H9 (cell line): ENCODE results near the gene DHFR2. TPM values are rescaled to one million over a fixed set of nuclear protein-coding genes. Genes with fewer than 3 reads are reported as not detected.

Source experiments
- DNase-seq: peaks from one replicate; pipeline ENCODE4 v3.0.0-alpha.2; 2017
- H2AFZ ChIP-seq: one replicate; pipeline ENCODE4 v1.6.1; 2013; ENCODE audit warnings: mild to moderate bottlenecking, low read length, control low read depth, moderate library complexity
- H2AK5ac ChIP-seq: 2 replicates; pipeline ENCODE4 v1.6.1; 2013; ENCODE audit warnings: low read length, control low read depth, mixed read lengths; ENCODE audit not compliant: insufficient read length
- H2BK120ac ChIP-seq: one replicate; pipeline ENCODE4 v1.6.1; 2013; ENCODE audit warnings: low read depth, mild to moderate bottlenecking, low read length, control low read depth, inconsistent platforms; ENCODE audit not compliant: poor library complexity, severe bottlenecking
- H2BK12ac ChIP-seq: 2 replicates; pipeline ENCODE4 v1.6.1; 2013; ENCODE audit warnings: low read length, control low read depth, mixed read lengths, low read depth; ENCODE audit not compliant: insufficient read length
- H2BK15ac ChIP-seq: 2 replicates; pipeline ENCODE4 v1.6.1; 2013; ENCODE audit warnings: low read depth, low read length, control low read depth
- H2BK20ac ChIP-seq: one replicate; pipeline ENCODE4 v1.6.1; 2013; ENCODE audit warnings: low read depth, mild to moderate bottlenecking, low read length, control low read depth, inconsistent platforms; ENCODE audit not compliant: poor library complexity, severe bottlenecking
- H2BK5ac ChIP-seq: 2 replicates; pipeline ENCODE4 v1.6.1; 2013; ENCODE audit warnings: low read length, control low read depth, mixed read lengths; ENCODE audit not compliant: insufficient read length
- H3K14ac ChIP-seq: 2 replicates; pipeline ENCODE4 v1.6.1; 2013; ENCODE audit warnings: low read length, control low read depth; ENCODE audit not compliant: insufficient read depth
- H3K18ac ChIP-seq: 2 replicates; pipeline ENCODE4 v1.6.1; 2013; ENCODE audit warnings: low read depth, mild to moderate bottlenecking, mixed read lengths, low read length, control low read depth; ENCODE audit not compliant: insufficient read length
- H3K23ac ChIP-seq: 2 replicates; pipeline ENCODE4 v1.6.1; 2013; ENCODE audit warnings: low read length, control low read depth, mixed read lengths, low read depth; ENCODE audit not compliant: insufficient read length
- H3K23me2 ChIP-seq: 2 replicates; pipeline ENCODE4 v1.6.1; 2013; ENCODE audit warnings: low read depth, mild to moderate bottlenecking, mixed read lengths, low read length, control low read depth; ENCODE audit not compliant: insufficient read length, poor library complexity, severe bottlenecking
- H3K27ac ChIP-seq: 2 replicates; pipeline ENCODE4 v1.5.1; 2013; ENCODE audit warnings: low read length, control low read depth, mixed read lengths, low read depth; ENCODE audit not compliant: insufficient read length
- H3K27me3 ChIP-seq: 2 replicates; pipeline ENCODE4 v1.6.1; 2013; ENCODE audit warnings: low read length, control low read depth, inconsistent platforms; ENCODE audit not compliant: insufficient read depth
- H3K4ac ChIP-seq: 2 replicates; pipeline ENCODE4 v1.6.1; 2013; ENCODE audit warnings: low read depth, mild to moderate bottlenecking, control low read depth, inconsistent platforms, low read length, moderate library complexity
- H3K4me1 ChIP-seq: 2 replicates; pipeline ENCODE4 v1.6.1; 2013; ENCODE audit warnings: low read length, control low read depth, inconsistent platforms; ENCODE audit not compliant: insufficient read depth
- H3K4me2 ChIP-seq: 2 replicates; pipeline ENCODE4 v1.6.1; 2013; ENCODE audit warnings: low read length, control low read depth, mixed read lengths; ENCODE audit not compliant: insufficient read length, insufficient read depth
- H3K56ac ChIP-seq: 2 replicates; pipeline ENCODE4 v1.6.1; 2013; ENCODE audit warnings: low read depth, mild to moderate bottlenecking, mixed read lengths, low read length, control low read depth; ENCODE audit not compliant: insufficient read length
- H3K79me1 ChIP-seq: 2 replicates; pipeline ENCODE4 v1.6.1; 2013; ENCODE audit warnings: low read depth, mild to moderate bottlenecking, moderate library complexity, low read length, control low read depth, inconsistent platforms; ENCODE audit not compliant: insufficient read depth, poor library complexity, severe bottlenecking
- H3K79me2 ChIP-seq: 2 replicates; pipeline ENCODE4 v1.6.1; 2013; ENCODE audit warnings: low read length, control low read depth, inconsistent platforms; ENCODE audit not compliant: insufficient read depth
- H3K9ac ChIP-seq: 2 replicates; pipeline ENCODE4 v1.6.1; 2013; ENCODE audit warnings: low read length, control low read depth, mixed read lengths; ENCODE audit not compliant: insufficient read length; ENCODE audit errors: extremely low read depth
- H3K9me3 ChIP-seq: one replicate; pipeline ENCODE4 v1.6.1; 2013; ENCODE audit warnings: low read depth, low read length, inconsistent platforms; ENCODE audit not compliant: control insufficient read depth
- H3T11ph ChIP-seq: one replicate; pipeline ENCODE4 v1.6.1; 2013; ENCODE audit warnings: mild to moderate bottlenecking, low read length, control low read depth, inconsistent platforms
- H4K20me1 ChIP-seq: one replicate; pipeline ENCODE4 v1.6.1; 2013; ENCODE audit not compliant: control insufficient read depth, insufficient read length, insufficient read depth
- H4K5ac ChIP-seq: 2 replicates; pipeline ENCODE4 v1.6.1; 2013; ENCODE audit warnings: low read depth, mild to moderate bottlenecking, mixed read lengths, low read length, control low read depth; ENCODE audit not compliant: insufficient read length
- H4K8ac ChIP-seq: replicated peaks from 2 replicates; pipeline ENCODE4 v1.6.1; 2013; ENCODE audit warnings: low read length, control low read depth, mixed read lengths, low read depth; ENCODE audit not compliant: insufficient read length
- H4K91ac ChIP-seq: 2 replicates; pipeline ENCODE4 v1.6.1; 2013; ENCODE audit warnings: low read depth, mild to moderate bottlenecking, moderate library complexity, mixed read lengths, low read length, control low read depth; ENCODE audit not compliant: insufficient read length
- H3K27ac Mint-ChIP-seq, 3 experiments: 2 replicates in 2 of 3; 3 replicates in 1 of 3; pipeline ENCODE4 v1.8.0; 2020 to 2021; ENCODE audit warnings: mixed read lengths in 3 of 3, mild to moderate bottlenecking in 1 of 3, moderate library complexity in 1 of 3
- H3K27me3 Mint-ChIP-seq: 2 replicates; pipeline ENCODE4 v1.8.0; 2021; ENCODE audit warnings: low read depth, mild to moderate bottlenecking, moderate library complexity, mixed read lengths
- H3K36me3 Mint-ChIP-seq, 3 experiments: 2 replicates in 2 of 3; 3 replicates in 1 of 3; pipeline ENCODE4 v1.8.0; 2020 to 2021; ENCODE audit warnings: low read depth in 3 of 3, mixed read lengths in 3 of 3; ENCODE audit not compliant: insufficient read depth in 1 of 3
- H3K4me1 Mint-ChIP-seq, 2 experiments: 2 replicates each; pipeline ENCODE4 v1.8.0; 2020; ENCODE audit warnings: mixed read lengths in 2 of 2
- H3K4me3 Mint-ChIP-seq, 2 experiments: 2 replicates in 1 of 2; 3 replicates in 1 of 2; pipeline ENCODE4 v1.8.0; 2020 to 2021; ENCODE audit warnings: mild to moderate bottlenecking in 2 of 2, mixed read lengths in 2 of 2, moderate library complexity in 1 of 2
- H3K9me3 Mint-ChIP-seq, 2 experiments: 2 replicates in 1 of 2; 3 replicates in 1 of 2; pipeline ENCODE4 v1.8.0; 2020; ENCODE audit warnings: mild to moderate bottlenecking in 2 of 2, mixed read lengths in 2 of 2, moderate library complexity in 1 of 2
- CTCF ChIP-seq: fragments of 200-600 bp; sonication (generic); conservative IDR thresholded peaks from 3 replicates; pipeline ENCODE4 v1.8.0; 2021; ENCODE audit warnings: antibody characterized with exemption, mild to moderate bottlenecking
- WGBS: extraction: QIAGEN DNeasy Blood & Tissue Kit; methylation state at CpG from one replicate; pipeline ENCODE4 v1.1.7; 2013; ENCODE audit warnings: missing lambda C conversion rate, low lambda C conversion rate, mixed read lengths; ENCODE audit not compliant: insufficient read length; ENCODE audit errors: extremely low coverage; 5-methylcytosine and 5-hydroxymethylcytosine counted together
- total RNA-seq: library from RNA; stranded (reverse); gene quantifications from 2 replicates; pipeline ENCODE4 v1.2.1, GENCODE V29; 2021

Gene DHFR2
- total RNA-seq, 1 experiment from 2014 or later = 1.6 TPM

GRCh38 chr3:94098452-94098851, 35.7 kb upstream of the DHFR2 start:
- H2BK5ac ChIP-seq = no peak overlapping the region
- H3K27me3 Mint-ChIP-seq = no peaks in the 10 kb centered on the region

More at GRCh38 chr3:94098452-94098851, 35.7 kb upstream of the DHFR2 start:
- Histone ChIP-seq H2AK5ac (no peak overlapping the region), H4K20me1 (no peaks in the 10 kb centered on the region), H4K91ac (no peak overlapping the region), H3K4me2 (no peak overlapping the region), H3K27ac (no peak overlapping the region), H3K9ac (no peak overlapping the region), H3K18ac (no peak overlapping the region), H2BK12ac (no peak overlapping the region), H3K4me1 (no peaks in the 10 kb centered on the region), H2BK20ac (no peak overlapping the region), H3K14ac (no peak overlapping the region), H3K23ac (no peak overlapping the region), H2BK15ac (no peak overlapping the region), H3K27me3 (no peaks in the 10 kb centered on the region), H4K5ac (no peak overlapping the region), H3K79me1 (no peaks in the 10 kb centered on the region), H2BK120ac (no peak overlapping the region), H2AFZ (no peak overlapping the region), H3K56ac (no peak overlapping the region), H3K79me2 (no peaks in the 10 kb centered on the region), H4K8ac (no peak overlapping the region), H3K9me3 (no peaks in the 10 kb centered on the region), H3K23me2 (no peaks in the 10 kb centered on the region), H3T11ph (no peak overlapping the region), H3K4ac (no peak overlapping the region)
- DNase-seq = no peak
- H3K4me3 Mint-ChIP-seq = no peak overlapping the region
- peak overlapping the region in 1 of 3 experiments; percentile 3; a peak in 1 of 7 replicates for H3K27ac Mint-ChIP-seq
- H3K4me1 Mint-ChIP-seq = no peaks in the 10 kb centered on the region
- peaks cover 0 to 12% (median 11%) of the 10 kb centered on the region in 3 experiments; a peak in 4 of 7 replicates for H3K36me3 Mint-ChIP-seq
- no peaks in the 10 kb centered on the region for H3K9me3 Mint-ChIP-seq
- no peak for TF ChIP-seq CTCF
- WGBS = no CpG with 5 or more reads among the region's 3 CpGs
